Testis (tissue), 2 donors: Measurements from ENCODE around the gene SPINK9.

Experiments used
- POLR2A ChIP-seq: fragments of 450-650 bp; IDR thresholded peaks from one replicate; pipeline ENCODE4 v1.6.1; 2017; ENCODE audit warnings: antibody characterized with exemption, mild to moderate bottlenecking, moderate library complexity
- TF ChIP-seq, protein P1 (sequence below), 3 experiments: fragments of 450-650 bp in 2 of 3; fragments of 200-600 bp in 1 of 3; sonication (generic) in 1 of 3; IDR thresholded peaks; one replicate each; pipeline ENCODE4 v1.5.1; 2016 to 2019; ENCODE audit warnings: antibody characterized with exemption in 3 of 3, mild to moderate bottlenecking in 2 of 3, moderate library complexity in 1 of 3

DNA sequence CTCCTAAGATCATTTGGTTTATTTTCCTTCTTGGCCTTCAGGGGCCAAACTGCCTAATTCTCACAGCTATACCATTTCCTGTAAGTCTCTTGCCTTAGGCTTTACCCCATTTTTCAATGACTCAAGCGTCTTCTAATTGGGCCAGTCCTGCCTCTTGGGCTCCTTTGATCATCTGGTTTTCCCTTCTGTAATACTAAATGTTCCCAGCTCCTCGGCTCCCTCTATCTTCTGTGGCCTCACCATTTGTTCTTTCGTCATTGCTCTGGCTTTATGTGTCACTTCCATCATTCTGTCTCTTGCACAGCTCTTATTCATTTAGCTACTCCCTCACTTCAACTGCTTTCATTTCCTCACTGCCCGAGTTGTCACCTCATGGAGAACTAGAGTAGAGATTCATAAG lies 37.6 kb upstream of the SPINK9 start:
- TF ChIP-seq, protein P1, sequence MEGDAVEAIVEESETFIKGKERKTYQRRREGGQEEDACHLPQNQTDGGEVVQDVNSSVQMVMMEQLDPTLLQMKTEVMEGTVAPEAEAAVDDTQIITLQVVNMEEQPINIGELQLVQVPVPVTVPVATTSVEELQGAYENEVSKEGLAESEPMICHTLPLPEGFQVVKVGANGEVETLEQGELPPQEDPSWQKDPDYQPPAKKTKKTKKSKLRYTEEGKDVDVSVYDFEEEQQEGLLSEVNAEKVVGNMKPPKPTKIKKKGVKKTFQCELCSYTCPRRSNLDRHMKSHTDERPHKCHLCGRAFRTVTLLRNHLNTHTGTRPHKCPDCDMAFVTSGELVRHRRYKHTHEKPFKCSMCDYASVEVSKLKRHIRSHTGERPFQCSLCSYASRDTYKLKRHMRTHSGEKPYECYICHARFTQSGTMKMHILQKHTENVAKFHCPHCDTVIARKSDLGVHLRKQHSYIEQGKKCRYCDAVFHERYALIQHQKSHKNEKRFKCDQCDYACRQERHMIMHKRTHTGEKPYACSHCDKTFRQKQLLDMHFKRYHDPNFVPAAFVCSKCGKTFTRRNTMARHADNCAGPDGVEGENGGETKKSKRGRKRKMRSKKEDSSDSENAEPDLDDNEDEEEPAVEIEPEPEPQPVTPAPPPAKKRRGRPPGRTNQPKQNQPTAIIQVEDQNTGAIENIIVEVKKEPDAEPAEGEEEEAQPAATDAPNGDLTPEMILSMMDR (IDR thresholded peaks at IDR 0.05): no peak
- TF ChIP-seq POLR2A: no peak
